Activated B cell treated with CpG ODN at 0.5 μM for 24 hours (primary cell): ENCODE data around the gene SEL1L3. TPM values are rescaled to one million over a fixed set of nuclear protein-coding genes. Genes with fewer than 3 reads are reported as not detected.

Source experiments
- ATAC-seq: fragments of 200-7000 bp; cut with Tn5 transposase; one replicate; pipeline ENCODE4 v1.10.0; 2021; ENCODE audit warnings: low read depth, mild to moderate bottlenecking, moderate library complexity
- CTCF ChIA-PET: fragments of 350-600 bp; sonication (Branson Sonifier 250); formaldehyde crosslinking; loops from one replicate; lab custom pipeline; 2021; ENCODE audit warnings: antibody characterized with exemption; lab: Charles Lee
- POLR2A ChIA-PET: fragments of 350-600 bp; sonication (Branson Sonifier 250); formaldehyde crosslinking; loops from one replicate; lab custom pipeline; 2021; ENCODE audit warnings: antibody characterized with exemption; lab: Charles Lee
- DNase-seq: peaks from one replicate; pipeline ENCODE4 v3.0.0; 2022
- H3K27ac Mint-ChIP-seq: one replicate; pipeline ENCODE4 v1.8.0; 2020; ENCODE audit warnings: mixed read lengths
- H3K27me3 Mint-ChIP-seq: one replicate; pipeline ENCODE4 v1.8.0; 2021; ENCODE audit warnings: mixed read lengths
- H3K36me3 Mint-ChIP-seq: one replicate; pipeline ENCODE4 v1.8.0; 2021; ENCODE audit warnings: low read depth, mixed read lengths
- H3K4me1 Mint-ChIP-seq: one replicate; pipeline ENCODE4 v1.8.0; 2021; ENCODE audit warnings: mixed read lengths
- H3K4me3 Mint-ChIP-seq: one replicate; pipeline ENCODE4 v1.8.0; 2020; ENCODE audit warnings: mild to moderate bottlenecking, mixed read lengths
- H3K9me3 Mint-ChIP-seq: one replicate; pipeline ENCODE4 v1.8.0; 2020; ENCODE audit warnings: mixed read lengths
- intact Hi-C: fragments of 100-400 bp; cut with micrococcal nuclease; formaldehyde crosslinking; loops from one replicate; pipeline ENCODE4 v1.15.1; 2024
- total RNA-seq: library from RNA; stranded (reverse); gene quantifications from 2 replicates; pipeline ENCODE4 v1.2.3, GENCODE V29; 2022
- TF ChIP-seq, protein P1 (sequence below): fragments of 200-600 bp; IDR thresholded peaks from one replicate; pipeline ENCODE4 v1.8.0; 2022; ENCODE audit warnings: antibody characterized with exemption, mild to moderate bottlenecking

Gene SEL1L3
- total RNA-seq, 1 donor from 2014 or later = 113 TPM

- H3K4me3 Mint-ChIP-seq = peak overlapping the region; percentile 29
- H3K27ac Mint-ChIP-seq = peak overlapping the region; percentile 84
Observed at GRCh38 chr4:25875281-25875745, 12.5 kb upstream of the SEL1L3 start.

GRCh38 chr4:25874655-25875054, 11.9 kb upstream of the SEL1L3 start:
- intact Hi-C loops = loop anchor here (1.0 to 10.0 kb wide), 6 partner anchors 8 to 990 kb away; partner anchors contain the start of genes SMIM20 and STIM2
- no peaks in the 10 kb centered on the region for H3K9me3 Mint-ChIP-seq
- no peaks in the 10 kb centered on the region for H3K27me3 Mint-ChIP-seq
- DNase-seq (no peak), ATAC-seq (peak; percentile 33)
- TF ChIP-seq, protein P1, sequence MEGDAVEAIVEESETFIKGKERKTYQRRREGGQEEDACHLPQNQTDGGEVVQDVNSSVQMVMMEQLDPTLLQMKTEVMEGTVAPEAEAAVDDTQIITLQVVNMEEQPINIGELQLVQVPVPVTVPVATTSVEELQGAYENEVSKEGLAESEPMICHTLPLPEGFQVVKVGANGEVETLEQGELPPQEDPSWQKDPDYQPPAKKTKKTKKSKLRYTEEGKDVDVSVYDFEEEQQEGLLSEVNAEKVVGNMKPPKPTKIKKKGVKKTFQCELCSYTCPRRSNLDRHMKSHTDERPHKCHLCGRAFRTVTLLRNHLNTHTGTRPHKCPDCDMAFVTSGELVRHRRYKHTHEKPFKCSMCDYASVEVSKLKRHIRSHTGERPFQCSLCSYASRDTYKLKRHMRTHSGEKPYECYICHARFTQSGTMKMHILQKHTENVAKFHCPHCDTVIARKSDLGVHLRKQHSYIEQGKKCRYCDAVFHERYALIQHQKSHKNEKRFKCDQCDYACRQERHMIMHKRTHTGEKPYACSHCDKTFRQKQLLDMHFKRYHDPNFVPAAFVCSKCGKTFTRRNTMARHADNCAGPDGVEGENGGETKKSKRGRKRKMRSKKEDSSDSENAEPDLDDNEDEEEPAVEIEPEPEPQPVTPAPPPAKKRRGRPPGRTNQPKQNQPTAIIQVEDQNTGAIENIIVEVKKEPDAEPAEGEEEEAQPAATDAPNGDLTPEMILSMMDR = no peak
- H3K4me3 Mint-ChIP-seq = peak overlapping the region; percentile 50
- ChIA-PET CTCF (no interaction called here), POLR2A (interaction anchor here (0.6 to 3.9 kb wide), 4 partner anchors 13 to 38 kb away, joined by 3 to 21 read pairs (median 10); partner anchors contain the start of gene SMIM20)
- peak overlapping the region; percentile 84 for H3K27ac Mint-ChIP-seq
- peaks cover 6% of the 10 kb centered on the region for H3K36me3 Mint-ChIP-seq
- H3K4me1 Mint-ChIP-seq = peaks cover 94% of the 10 kb centered on the region

More at GRCh38 chr4:25875281-25875745, 12.5 kb upstream of the SEL1L3 start:
- TF ChIP-seq, protein P1 = no peak
- CTCF ChIA-PET = interaction anchor here (1.7 kb wide), 1 partner anchor 16 kb away, joined by 3 read pairs; no protein-coding TSS in a partner anchor
- Mint-ChIP-seq H3K27me3 (no peaks in the 10 kb centered on the region), H3K36me3 (peaks cover 6% of the 10 kb centered on the region), H3K9me3 (no peaks in the 10 kb centered on the region), H3K4me1 (peaks cover 94% of the 10 kb centered on the region)
- POLR2A ChIA-PET = interaction anchor here (0.7 to 9.8 kb wide), 5 partner anchors 9 to 38 kb away, joined by 3 to 99 read pairs (median 10); partner anchors contain the start of genes SEL1L3 and SMIM20
- no peak for DNase-seq
- ATAC-seq = peak; percentile 38
- intact Hi-C loops = loop anchor here (1.0 to 10.0 kb wide), 6 partner anchors 9 to 989 kb away; partner anchors contain the start of genes SMIM20 and STIM2

DNA sequence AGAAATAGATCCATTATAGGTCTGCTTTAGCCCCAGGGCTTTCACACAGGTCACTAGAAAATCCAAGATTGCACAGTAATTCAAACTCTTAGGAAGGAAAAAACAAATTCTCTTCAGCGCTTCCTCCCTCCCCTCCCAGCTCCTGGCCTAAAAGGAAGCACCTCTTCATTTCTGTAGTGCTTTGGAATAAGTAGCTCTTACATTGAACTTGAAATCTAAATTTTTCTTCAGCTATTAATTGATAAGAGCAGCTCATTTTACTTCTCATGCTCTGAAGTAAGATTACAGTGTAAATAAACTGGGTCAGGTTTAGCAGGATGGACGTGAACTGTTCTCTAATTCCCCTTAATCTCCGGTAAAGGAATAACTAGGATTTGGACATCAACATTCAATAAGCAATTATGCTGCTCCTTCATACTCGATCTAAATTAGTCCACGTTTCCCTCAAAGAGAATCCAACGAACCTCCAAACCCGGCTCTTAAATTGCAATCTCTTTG, 10.9 kb upstream of the SEL1L3 start:
- Mint-ChIP-seq H3K4me1 (peaks cover 95% of the 10 kb centered on the region), H3K27ac (peak overlapping the region; percentile 84), H3K9me3 (no peaks in the 10 kb centered on the region), H3K27me3 (no peaks in the 10 kb centered on the region), H3K4me3 (no peak overlapping the region), H3K36me3 (peaks cover 6% of the 10 kb centered on the region)
- TF ChIP-seq, protein P1 = no peak
- intact Hi-C loops = loop anchor here (2.0 to 10.0 kb wide), 2 partner anchors 31 to 991 kb away; partner anchors contain the start of gene STIM2
- CTCF ChIA-PET = interaction anchor here (0.9 to 1.0 kb wide), 3 partner anchors 10 to 18 kb away, joined by 3 read pairs; no protein-coding TSS in a partner anchor
- POLR2A ChIA-PET = interaction anchor here (0.8 to 3.9 kb wide), 7 partner anchors 8 to 39 kb away, joined by 3 to 21 read pairs (median 3); partner anchors contain the start of gene SMIM20
- DNase-seq = no peak
- ATAC-seq = no peak

DNA sequence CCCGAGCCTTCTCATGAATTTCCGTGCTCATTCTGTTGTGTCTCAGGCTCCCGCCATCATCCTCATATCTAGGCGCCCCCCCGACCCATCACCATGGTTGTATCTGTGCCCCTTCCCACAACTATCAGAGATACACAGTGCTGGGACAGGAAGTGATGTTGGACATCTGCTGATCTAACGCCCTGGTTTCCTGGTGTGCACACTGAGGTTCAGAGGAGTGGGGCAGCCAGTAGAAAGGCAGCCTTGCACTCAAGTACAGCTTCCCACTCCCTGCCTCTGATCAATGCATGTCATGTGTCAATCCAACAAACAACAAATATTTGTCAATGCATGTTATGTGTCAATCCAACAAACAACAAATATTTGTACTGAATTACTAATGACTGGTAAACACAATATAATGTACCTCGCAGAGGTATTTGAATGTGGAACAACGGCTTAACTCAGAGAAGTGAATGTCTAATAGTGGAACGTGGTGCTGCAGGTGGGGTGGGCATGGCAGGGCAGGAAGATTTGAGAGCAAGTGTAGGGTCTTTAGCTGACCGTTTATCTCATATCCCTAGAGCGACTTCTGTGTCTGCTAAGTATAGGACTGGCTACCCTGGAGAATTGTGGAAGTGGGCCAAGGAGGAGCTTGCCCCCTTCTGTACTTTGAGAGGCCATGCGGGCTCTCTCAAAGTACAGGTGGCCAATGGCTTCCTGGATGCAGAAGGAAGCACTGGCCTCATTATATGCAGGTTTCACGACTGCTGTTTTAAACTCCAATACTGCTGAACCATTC, 10.3 kb upstream of the SEL1L3 start:
- ATAC-seq (no peak), DNase-seq (no peak)
- CTCF ChIA-PET = interaction anchor here (0.9 to 1.0 kb wide), 3 partner anchors 9 to 18 kb away, joined by 3 read pairs; no protein-coding TSS in a partner anchor
- TF ChIP-seq, protein P1 = no peak
- POLR2A ChIA-PET = interaction anchor here (0.8 to 3.9 kb wide), 7 partner anchors 8 to 40 kb away, joined by 3 to 21 read pairs (median 3); partner anchors contain the start of gene SMIM20
- Mint-ChIP-seq H3K4me3 (no peak overlapping the region), H3K27ac (peak overlapping the region; percentile 84), H3K27me3 (no peaks in the 10 kb centered on the region), H3K9me3 (no peaks in the 10 kb centered on the region), H3K4me1 (peaks cover 95% of the 10 kb centered on the region), H3K36me3 (peaks cover 6% of the 10 kb centered on the region)
- intact Hi-C loops = loop anchor here (10.0 kb wide), 1 partner anchor 992 kb away; the partner anchor contains the start of gene STIM2
